ENCODE measurements around the gene SRRM1. TPM values are rescaled to one million over a fixed set of nuclear protein-coding genes. Genes with fewer than 3 reads are reported as not detected.
"Not testable (repeated sequence)": the region's sequence is repeated elsewhere in the genome, so short reads cannot be mapped to it uniquely, and the experiment has no call there.

The SRRM1 gene
- total and polyA plus RNA-seq, 2 experiments from 2014 or later: 61.6 to 84.3 TPM

DNA sequence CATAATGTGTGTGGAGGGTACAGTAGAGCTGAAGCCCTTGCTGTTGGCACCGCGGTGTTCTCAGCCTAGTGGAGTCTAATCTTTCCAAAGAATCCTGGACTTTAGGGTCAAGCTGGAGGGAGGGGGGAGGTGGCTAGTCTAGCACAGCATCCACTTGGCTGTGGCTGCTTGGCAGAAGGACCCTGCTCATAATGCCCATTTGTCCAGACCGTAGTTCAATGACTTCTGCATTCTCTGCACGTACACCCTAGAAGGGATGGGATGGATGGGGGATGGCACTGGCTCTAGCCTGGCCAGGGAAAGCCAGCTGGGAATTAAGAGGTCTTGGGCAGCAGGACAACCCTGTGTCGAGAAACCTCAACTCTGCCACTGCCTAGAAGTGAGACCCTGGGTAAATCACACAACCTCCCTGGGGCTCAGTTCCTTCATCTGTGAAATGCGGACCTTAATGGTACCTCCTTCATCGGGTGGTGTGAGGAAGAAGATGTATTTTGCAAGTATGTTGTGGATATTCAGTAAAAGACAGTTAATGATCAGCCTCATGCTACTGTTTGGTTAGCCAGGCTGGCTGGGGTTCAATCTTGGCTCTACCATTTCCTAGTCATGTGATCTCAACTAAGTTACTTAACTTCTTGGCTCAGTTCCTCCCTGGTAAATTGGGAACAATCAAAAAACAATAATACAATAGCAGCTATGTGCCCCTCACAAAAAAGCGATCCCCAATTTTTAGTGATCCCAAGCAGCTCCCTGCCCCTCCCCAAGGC, 75.0 kb downstream of the SRRM1 start:
- 97% methylated on average over 8 of the region's 8 CpGs for WGBS (ENCODE audit: low lambda C conversion rate, missing lambda C conversion rate)

DNA sequence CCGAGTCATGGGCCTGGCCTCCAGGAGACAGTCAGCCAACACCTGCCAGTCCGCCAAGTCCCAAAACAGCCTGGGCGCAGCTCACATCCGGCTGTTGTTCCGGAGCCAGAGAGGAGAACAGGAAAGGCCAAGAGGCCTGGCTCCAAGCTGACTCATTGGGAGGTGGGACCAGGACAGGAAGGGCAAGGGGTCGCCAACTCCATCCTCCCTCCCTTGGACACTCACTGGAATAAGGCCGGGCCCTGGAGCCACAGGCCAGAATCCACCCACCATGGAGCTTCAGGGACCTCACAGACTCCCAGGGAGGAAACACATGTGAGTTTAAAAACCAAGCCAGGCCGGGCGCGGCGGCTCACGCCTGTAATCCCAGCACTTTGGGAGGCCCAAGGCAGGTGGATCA, 77.0 kb downstream of the SRRM1 start:
- H3K4me1 ChIP-seq (ENCODE audit: insufficient read depth): peaks cover 6% of the 10 kb centered on the region
- H3K27me3 ChIP-seq: no peaks in the 10 kb centered on the region
- H3K27ac ChIP-seq: no peak overlapping the region
- H3K79me2 ChIP-seq: no peaks in the 10 kb centered on the region
- no peak for DNase-seq (ENCODE audit: low spot score)
- H3K4me2 ChIP-seq: no peak overlapping the region
- H2AFZ ChIP-seq: no peak overlapping the region
- H4K20me1 ChIP-seq (ENCODE audit: insufficient read depth, poor library complexity, severe bottlenecking): no peaks in the 10 kb centered on the region
- TF ChIP-seq, protein P1, sequence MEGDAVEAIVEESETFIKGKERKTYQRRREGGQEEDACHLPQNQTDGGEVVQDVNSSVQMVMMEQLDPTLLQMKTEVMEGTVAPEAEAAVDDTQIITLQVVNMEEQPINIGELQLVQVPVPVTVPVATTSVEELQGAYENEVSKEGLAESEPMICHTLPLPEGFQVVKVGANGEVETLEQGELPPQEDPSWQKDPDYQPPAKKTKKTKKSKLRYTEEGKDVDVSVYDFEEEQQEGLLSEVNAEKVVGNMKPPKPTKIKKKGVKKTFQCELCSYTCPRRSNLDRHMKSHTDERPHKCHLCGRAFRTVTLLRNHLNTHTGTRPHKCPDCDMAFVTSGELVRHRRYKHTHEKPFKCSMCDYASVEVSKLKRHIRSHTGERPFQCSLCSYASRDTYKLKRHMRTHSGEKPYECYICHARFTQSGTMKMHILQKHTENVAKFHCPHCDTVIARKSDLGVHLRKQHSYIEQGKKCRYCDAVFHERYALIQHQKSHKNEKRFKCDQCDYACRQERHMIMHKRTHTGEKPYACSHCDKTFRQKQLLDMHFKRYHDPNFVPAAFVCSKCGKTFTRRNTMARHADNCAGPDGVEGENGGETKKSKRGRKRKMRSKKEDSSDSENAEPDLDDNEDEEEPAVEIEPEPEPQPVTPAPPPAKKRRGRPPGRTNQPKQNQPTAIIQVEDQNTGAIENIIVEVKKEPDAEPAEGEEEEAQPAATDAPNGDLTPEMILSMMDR (IDR thresholded peaks at IDR 0.05; ENCODE audit: poor library complexity): no peak
- no peak for TF ChIP-seq EZH2 (IDR thresholded peaks at IDR 0.05; ENCODE audit: borderline replicate concordance)
- WGBS (ENCODE audit: low lambda C conversion rate, missing lambda C conversion rate): 89% methylated on average over 12 of the region's 12 CpGs
- H3K4me3 ChIP-seq: no peak overlapping the region
- no peaks in the 10 kb centered on the region for H3K36me3 ChIP-seq (replicated peaks; ENCODE audit: insufficient read depth, low read depth)
- H3K9me2 ChIP-seq (replicated peaks; ENCODE audit: insufficient read depth): no peaks in the 10 kb centered on the region
- no peaks in the 10 kb centered on the region for H3K9me3 ChIP-seq (ENCODE audit: low read depth)

More for the DNA sequence above, 75.0 kb downstream of the SRRM1 start:
- DNase-seq (ENCODE audit: low spot score): no peak
- no peak for TF ChIP-seq EZH2phosphoT487 (IDR thresholded peaks at IDR 0.05; ENCODE audit: low read depth, severe bottlenecking, unreplicated experiment)
- TF ChIP-seq, protein P1 (IDR thresholded peaks at IDR 0.05; ENCODE audit: poor library complexity): no peak
- no peak for TF ChIP-seq EZH2 (IDR thresholded peaks at IDR 0.05; ENCODE audit: borderline replicate concordance)
- H3K4me1 ChIP-seq (ENCODE audit: insufficient read depth): no peaks in the 10 kb centered on the region
- H3K4me2 ChIP-seq: no peak overlapping the region
- no peaks in the 10 kb centered on the region for H3K9me3 ChIP-seq (ENCODE audit: low read depth)
- no peaks in the 10 kb centered on the region for H3K27me3 ChIP-seq
- no peaks in the 10 kb centered on the region for H3K36me3 ChIP-seq (replicated peaks; ENCODE audit: insufficient read depth, low read depth)
- H3K79me2 ChIP-seq: no peaks in the 10 kb centered on the region
- H3K9me2 ChIP-seq (replicated peaks; ENCODE audit: insufficient read depth): no peaks in the 10 kb centered on the region
- no peaks in the 10 kb centered on the region for H4K20me1 ChIP-seq (ENCODE audit: insufficient read depth, poor library complexity, severe bottlenecking)
- no peak overlapping the region for H3K27ac ChIP-seq
- no peak overlapping the region for H3K4me3 ChIP-seq
- no peak overlapping the region for H2AFZ ChIP-seq

DNA sequence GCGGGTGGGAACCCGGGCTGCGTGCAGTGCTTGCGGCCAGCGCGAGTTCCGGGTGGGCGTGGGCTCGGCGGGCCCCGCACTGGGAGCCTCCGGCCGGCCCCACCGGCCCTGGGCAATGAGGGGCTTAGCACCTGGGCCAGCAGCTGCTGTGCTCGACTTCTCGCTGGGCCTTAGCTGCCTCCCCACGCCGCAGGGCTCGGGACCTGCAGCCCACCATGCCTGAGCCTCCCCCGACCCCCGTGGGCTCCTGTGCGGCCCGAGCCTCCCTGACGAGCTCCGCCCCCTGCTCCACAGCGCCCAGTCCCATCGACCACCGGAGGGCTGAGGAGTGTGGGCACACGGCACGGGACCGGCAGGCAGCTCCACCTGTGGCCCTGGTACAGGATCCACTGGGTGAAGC, 78.4 kb downstream of the SRRM1 start:
- Histone ChIP-seq H4K20me1 (ENCODE audit: insufficient read depth, poor library complexity, severe bottlenecking) (no peaks in the 10 kb centered on the region), H3K36me3 (replicated peaks; ENCODE audit: insufficient read depth, low read depth) (no peaks in the 10 kb centered on the region), H2AFZ (no peak overlapping the region), H3K4me3 (no peak overlapping the region), H3K4me2 (no peak overlapping the region), H3K4me1 (ENCODE audit: insufficient read depth) (peaks cover 10% of the 10 kb centered on the region), H3K9me2 (replicated peaks; ENCODE audit: insufficient read depth) (no peaks in the 10 kb centered on the region), H3K27me3 (no peaks in the 10 kb centered on the region), H3K79me2 (no peaks in the 10 kb centered on the region), H3K27ac (no peak overlapping the region), H3K9me3 (ENCODE audit: low read depth) (no peaks in the 10 kb centered on the region)
- no peak for DNase-seq (ENCODE audit: low spot score)
- TF ChIP-seq, protein P1 (IDR thresholded peaks at IDR 0.05; ENCODE audit: poor library complexity): no peak
- TF ChIP-seq EZH2 (IDR thresholded peaks at IDR 0.05; ENCODE audit: borderline replicate concordance): no peak
- no peak for TF ChIP-seq EZH2phosphoT487 (IDR thresholded peaks at IDR 0.05; ENCODE audit: low read depth, severe bottlenecking, unreplicated experiment)
- 98% methylated on average over 9 of the region's 31 CpGs for WGBS (ENCODE audit: low lambda C conversion rate, missing lambda C conversion rate)

DNA sequence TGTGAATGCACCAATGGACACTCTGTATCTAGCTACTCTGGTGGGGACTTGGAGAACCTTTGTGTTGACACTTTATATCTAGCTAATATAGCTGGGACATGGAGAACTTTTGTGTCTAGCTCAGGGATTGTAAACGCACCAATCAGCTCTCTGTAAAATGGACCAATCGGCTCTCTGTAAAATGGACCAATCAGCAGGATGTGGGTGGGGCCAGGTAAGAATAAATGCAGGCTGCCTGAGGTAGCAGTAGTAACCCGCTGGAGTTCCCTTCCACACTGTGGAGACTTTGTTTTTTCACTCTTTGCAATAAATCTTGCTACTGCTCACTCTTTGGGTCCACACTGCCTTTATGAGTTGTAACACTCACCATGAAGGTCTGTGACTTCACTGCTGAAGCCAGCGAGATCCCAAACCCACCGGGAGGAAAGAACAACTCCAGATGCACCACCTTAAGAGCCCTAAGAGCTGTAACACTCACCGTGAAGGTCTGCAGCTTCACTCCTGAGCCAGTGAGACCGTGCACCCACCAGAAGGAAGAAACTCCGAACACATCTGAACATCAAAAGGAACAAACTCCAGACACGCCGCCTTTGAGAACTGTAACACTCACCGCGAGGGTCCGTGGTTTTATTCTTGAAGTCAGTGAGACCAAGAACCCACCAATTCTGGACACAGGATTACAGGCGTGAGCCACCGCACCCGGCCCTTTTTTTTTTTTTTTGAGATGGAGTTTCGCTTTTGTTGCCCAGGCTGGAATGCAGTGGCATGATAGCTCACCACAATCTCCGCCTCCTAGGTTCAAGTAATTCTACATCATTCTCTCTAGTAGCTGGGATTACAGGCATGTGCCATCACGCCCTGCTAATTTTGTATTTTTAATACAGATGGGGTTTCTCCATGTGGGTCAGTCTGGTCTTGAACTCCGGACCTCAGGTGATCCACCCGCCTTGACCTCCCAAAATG, 79.3 kb downstream of the SRRM1 start:
- H3K79me2 ChIP-seq; H3K9me2 ChIP-seq (replicated peaks; ENCODE audit: insufficient read depth); H3K4me3 ChIP-seq; H3K4me2 ChIP-seq; H3K27me3 ChIP-seq; H2AFZ ChIP-seq; H4K20me1 ChIP-seq (ENCODE audit: insufficient read depth, poor library complexity, severe bottlenecking); H3K36me3 ChIP-seq (replicated peaks; ENCODE audit: insufficient read depth, low read depth); H3K9me3 ChIP-seq (ENCODE audit: low read depth); H3K27ac ChIP-seq; DNase-seq (ENCODE audit: low spot score): not testable (repeated sequence)
- 87% methylated on average over 21 of the region's 21 CpGs for WGBS (ENCODE audit: low lambda C conversion rate, missing lambda C conversion rate)
- peaks cover 10% of the 10 kb centered on the region for H3K4me1 ChIP-seq (ENCODE audit: insufficient read depth)
